Measurements from ENCODE around the gene C12orf60.

Gene C12orf60

DNA sequence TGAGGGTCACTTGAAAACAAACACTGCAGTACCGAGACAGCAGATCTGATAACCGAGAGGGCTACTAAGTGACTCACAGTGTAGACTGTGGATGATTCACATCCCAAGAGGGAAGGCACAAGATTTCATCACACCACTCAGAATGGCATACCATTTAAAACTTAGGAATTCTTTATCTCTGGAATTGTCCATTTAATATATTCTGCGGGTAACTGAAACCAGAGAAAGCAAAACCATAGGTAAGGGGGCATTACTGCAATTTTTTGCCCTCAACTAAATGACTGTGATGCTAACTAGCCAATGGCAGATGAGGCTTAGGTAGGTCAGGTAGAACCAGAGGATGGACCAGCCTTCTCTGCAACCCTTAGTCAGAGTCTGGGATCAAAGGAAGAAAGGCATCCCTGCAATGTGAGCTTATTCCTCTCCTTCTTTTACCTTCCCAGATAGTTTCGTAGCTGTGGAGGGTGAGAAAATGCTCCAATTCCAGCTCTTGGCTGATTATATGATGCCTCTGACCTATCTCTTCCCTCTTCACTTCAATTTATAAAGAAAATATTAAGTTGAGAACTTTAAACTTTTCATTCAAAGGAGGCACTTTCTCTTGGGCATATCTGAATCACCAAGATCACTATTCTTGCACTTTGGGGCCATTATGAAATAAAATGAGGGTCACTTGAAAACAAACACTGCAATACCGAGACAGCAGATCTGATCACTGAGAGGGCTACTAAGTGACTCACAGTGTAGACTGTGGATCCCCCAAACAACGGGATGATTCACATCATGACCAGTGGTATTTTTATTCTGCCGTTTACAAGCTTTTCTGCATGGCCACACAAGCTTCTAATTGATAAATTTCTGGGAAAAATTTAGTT is 33.1 kb downstream of the C12orf60 start:
- DNase-seq: peak in 1 of 2 donors; percentile 13

DNA sequence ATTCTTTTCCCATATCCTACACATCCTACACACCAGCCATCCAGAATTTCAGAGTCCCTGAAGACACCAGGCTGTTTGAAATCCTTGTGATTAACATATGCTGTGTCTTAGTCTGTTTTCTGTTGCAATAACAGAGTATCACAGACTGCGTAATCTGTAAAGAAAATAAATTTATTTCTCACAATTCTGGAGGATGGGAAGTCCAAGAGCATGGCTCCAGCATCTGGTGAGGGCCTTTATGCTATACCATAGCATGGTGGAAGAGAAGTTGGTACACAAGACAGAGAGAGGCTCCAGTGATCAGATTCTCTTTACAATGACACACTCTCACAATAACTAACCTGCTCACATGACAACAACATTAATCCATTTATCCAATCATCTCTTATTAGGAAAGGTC is 35.8 kb downstream of the C12orf60 start:
- no peak for DNase-seq

DNA sequence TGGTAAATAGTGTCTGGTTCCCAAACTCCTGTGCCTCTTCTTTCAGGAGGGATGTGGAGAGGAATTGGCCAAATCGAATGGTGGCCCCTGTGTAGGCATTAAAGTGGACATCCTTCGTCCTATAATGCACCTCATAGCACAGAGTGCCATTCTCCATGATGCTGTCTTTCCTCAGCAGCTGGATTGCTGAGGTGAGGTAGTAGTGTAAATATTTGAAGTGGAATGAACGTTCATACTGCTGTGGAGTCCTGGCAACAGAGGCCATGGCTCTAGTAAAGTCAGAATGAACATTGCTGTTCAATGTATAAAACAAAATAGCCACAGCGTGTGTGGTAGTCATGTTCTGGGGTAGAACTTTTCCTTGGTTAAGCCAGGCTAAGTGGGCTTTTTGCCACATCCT is 37.1 kb downstream of the C12orf60 start:
- DNase-seq: no peak

DNA sequence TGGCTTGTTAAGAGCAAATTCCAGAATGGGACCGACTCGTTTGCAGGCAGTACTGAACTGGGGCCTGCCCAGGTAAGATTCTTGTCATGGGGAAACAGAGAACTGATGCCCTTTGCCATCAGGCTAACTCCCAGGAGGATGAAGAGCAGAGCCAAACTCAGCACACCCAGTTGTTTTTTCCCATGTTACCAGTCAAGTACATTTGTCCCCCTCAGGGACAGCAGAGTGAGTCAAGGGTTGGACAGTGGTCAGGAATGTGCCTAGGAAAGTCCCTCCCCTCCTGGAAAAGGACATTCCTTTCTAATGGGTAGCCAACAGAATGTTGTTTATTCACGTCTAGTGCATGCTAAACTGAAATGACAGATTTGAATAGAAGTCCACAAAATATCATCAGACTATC is 38.3 kb downstream of the C12orf60 start:
- DNase-seq: no peak

DNA sequence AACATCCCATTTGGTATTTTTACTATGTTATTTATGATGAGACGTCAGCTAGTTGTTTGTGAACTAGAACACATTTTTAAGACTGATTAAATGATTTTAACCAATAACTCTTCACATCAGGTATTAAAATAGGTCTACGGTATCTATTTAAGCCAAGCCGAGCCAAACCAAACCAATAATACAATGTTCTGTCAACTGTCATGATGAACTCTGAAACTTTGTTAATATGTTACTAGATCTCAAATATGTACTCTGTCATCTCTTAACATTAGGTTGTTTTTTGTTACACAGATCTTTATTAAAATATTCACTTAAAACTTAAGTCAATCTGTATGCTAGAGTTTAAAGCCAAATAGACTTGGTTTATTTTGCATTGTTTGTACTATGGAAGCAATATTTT is 38.8 kb downstream of the C12orf60 start:
- no peak for DNase-seq

DNA sequence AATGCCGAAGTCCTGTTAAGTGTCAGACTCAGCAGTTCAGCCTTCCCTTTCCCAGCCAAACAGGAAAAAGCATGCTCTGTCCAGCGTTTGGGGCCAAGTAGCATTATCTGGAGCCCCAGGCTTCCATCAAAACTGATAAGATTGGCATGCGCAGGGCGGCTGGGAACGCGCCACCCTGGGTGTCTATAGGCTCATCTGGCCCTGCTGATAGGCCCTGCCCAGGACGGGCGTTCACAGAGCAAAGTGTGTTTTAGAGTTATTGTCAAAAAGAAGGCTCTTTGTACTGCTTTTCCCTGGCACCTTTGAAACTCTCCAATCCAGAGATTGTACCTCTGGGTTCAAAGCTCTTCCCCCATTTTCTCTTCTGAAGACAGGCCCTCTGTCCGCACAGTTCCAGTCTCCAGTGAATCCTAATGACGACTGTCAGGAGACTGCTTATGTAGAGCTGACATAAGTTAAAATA is 40.0 kb downstream of the C12orf60 start, which contains the start of gene ART4:
Gene ART4, minus strand, starts transcription at position 102 of the 463 bp plus-strand sequence. CDS start 413 bp downstream, outside the sequence.
- DNase-seq: no peak

DNA sequence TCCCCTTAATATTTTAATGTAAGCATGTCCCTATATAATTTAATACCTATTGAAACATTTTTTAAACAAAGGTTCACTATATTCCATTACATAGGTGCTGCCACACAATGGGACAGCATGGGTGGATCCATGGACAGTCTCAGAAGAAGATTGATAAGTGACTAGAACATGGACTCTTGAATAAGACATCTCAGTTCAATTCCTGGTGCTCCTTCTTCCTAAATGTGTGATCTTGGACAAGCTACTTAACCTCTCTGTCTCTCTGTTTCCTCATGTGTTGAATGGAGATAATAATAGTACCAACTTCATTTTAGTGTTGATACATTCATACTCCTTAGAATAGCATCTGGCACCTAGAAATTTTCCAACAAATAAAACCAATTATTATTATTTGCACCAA is 40.9 kb downstream of the C12orf60 start:
- no peak for DNase-seq

DNA sequence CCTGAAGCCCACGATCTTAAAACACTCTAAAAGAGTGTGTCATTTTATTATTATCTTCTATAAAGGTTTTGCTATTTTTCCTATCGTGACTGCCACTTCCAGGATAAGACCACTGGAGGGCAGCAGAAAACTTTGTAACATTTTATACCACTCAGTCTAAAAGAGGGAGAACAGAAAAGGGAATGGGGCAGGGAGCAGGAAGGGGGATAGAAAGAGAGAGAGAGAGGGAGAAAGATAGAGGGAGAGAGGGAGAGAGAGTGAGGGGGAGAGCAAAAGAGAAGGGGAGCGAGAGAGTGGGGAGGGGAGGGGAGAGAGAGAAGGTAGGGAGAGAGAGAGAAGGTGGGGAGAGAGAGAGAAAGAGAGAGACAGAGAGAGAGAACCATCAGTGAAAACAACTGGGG is 41.9 kb downstream of the C12orf60 start:
- DNase-seq: peak; percentile 43 to 61

DNA sequence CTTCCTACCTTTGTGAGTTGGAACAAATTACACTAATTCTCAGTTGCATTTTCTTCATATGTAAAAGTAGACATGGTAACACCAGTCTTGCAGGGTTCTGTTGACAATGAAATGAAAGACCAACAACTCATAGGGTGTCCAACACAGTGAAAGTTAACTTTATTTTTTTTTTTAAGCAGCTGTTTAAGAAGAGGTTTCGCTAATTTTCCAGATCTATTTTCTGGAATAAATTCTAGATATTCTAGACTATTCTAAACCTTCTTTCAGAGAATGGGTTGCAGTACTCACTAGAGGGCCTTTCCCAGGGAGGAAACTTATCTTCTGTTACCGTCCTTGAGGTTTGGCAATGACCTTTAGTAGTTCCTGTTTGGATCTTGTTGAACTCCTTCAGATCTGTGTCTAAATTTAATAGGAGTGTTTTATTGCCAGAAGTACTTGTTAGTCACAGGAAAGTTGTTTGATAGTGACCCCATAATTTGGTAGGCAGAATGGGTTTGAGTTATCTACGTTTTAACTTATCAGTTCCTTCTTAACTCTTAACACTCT is 42.6 kb downstream of the C12orf60 start:
- peak; percentile 50 to 56 for DNase-seq

DNA sequence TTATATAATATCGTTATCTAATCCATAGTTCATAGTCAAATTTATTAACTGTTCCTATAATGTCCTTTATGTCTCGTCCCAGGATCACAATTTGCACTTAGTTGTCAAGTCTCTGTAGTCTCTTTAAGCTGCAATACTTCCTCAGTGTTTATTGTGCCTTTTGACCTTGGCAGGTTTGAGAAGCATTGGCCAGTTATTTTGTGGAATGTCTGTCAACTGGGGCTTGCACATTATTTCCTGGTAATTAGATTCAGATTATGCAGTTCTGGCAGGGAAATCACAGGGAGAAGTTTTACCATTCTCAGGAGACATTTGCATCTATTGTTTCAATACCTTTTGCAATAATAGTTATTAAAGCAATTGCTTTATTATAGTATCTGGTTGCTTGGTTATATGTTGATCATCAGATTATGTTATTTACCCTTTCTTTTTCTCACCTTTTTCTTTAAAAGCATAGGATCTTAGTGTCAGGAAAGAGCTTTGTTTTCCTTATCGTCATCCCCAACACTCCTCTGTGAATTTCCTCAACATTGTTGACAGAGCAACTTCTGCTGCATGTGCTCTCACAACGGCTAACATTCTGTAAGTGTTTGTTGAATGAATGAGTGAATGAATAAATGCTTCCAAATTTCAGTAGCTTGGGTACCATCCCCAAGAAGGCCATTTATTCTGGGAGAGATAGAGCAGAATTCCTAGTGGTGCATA is 43.6 kb downstream of the C12orf60 start:
- no peak for DNase-seq

DNA sequence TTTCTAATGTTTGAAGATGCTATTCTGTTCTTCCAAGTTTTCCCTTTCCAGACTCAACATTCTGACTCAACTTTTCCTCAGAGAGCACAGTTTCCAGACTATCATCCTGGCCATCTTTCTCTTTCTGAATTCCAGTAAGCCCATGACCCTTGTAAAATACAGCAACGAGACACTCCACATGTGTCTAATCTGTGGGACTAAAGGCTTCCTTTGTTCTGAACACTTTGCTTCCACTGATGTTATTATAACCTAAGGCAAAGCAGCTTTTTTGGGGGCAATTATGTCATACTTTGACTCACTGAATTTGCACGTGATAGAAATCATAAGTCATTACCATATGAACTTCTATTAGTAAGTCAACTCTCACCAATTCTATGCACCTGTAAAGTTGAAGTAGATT is 46.2 kb downstream of the C12orf60 start:
- DNase-seq: no peak

DNA sequence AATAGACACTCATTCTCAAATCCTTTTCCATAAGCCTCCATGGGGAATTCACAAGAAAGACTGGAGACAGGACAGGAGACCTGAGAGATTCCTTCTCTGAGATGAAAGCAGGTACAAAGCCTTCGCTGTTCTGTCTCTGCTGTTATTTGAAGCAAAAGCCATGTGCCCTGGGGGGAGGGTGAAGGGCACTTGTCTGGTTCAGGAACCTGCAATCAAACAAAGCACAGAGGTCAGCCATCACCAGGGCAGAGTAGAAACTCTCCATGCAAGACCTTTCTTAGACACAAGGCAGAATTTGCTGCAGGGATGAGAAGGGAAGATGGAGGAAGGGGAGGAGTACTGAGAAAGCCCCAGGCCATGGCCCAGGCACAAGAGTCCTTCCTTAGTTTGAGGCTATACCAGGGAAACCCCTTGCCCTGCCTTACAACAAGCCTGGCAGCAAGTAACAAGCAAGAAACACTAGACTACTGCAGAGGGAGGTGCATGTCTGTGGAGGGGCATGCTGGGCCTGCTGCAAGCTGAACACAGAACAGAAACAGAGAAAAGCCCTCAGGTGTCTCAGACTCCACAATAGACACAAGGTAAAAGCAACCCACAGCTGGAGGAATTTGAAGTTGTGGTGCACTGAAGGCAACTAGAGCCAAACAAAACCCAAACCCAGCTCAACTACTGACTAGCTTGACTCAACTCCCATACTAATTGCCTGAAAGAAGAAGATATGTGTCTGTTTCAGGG is 47.6 kb downstream of the C12orf60 start:
- no peak for DNase-seq

DNA sequence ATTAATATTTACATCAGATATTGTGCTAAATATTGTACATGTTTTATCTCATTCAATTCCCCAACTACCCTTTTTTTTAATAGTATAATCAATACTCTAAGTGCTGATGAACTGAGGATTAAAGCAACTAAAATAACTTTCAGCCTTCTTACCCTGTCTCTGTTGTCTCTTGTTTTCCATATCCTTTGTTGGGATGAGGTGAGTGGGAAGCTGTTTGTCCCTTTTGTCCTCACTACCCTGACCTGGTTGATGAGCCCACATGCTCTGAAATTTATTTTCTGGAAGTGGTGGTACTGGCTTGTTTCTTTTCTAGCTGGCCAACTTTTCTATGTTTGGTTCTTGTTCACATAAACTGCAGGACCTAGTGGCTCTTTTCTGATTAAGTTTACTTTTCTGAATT is 49.4 kb downstream of the C12orf60 start:
- no peak for DNase-seq

DNA sequence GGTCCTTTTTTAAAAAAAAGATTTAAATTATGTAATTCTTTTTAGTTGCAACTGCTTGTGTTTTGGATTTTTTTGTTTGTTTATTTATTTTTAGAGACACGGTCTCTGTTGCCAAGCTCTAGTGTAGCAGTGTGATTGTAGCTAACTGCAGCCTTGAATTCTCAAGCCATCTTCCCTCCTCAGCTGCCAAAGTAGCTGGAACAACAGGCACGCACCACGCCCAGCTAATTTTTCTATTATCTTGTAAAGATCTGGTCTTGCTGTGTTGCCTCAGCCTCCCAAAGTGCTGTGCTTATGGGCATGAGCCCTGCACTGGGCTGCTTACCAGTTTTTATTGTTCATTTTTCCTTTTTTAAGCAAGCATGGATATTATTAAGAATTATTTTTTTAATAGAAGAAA is 50.5 kb downstream of the C12orf60 start:
- no peak for DNase-seq

DNA sequence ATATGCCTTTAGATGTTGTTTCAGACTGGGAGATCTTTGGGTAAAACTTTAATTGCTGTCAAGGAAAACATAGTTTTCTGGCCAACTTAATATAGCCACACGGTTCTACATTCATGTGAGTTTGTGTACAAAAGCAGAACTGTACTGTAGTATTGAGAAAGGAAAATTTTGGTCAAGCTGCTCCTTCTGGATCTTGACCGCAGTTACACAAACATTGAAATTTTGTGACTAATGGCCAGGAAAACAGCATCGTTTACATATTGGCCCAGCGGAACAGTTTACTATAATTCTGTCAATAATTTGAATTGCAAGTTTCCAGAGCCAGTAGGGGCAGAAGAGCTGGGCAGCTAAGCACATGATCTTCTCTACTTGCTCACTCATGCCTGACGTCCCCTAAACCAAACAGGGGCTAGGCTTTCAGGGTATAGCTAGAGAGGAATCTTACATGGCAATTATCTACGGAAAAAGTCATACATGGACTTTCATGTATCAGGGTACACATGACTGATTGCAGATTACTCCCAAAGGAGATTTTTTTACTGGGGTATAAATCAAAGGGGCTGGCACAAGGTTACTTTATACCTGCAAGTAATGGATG is 51.2 kb downstream of the C12orf60 start:
- DNase-seq: no peak

DNA sequence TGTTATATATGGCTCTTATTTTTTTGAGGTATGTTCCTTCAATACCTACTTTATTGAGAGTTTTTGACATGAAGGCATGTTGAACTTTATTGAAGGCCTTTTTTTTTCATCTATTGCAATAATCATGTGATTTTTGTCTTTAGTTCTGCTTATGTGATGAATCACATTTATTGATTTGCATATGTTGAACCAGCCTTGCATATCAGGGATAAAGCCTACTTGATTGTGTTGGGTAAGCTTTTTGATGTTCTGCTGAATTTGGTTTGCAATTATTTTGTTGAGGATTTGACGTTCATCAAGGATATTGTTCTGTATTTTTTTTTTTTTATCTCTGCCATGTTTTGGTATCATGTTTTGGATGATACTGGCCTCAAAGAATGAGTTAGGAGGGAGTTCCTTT is 55.0 kb downstream of the C12orf60 start:
- no peak for DNase-seq

DNA sequence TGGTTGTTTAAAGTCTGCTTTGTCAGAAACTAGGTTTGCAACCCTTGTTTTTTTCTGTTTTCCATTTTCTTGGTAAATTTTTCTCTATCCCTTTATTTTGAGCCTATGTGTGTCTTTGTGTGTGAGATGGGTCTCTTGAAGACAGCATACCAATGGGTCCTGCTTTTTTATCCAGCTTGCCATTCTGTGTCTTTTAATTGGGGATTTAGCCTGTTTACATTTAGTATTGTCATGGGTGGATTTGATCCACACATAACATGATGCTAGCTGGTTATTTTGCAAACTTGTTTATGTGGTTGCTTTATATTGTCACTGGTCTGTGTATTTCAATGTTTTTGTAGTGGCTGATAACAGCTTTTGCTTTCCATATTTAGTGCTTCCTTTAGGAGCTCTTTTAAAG is 57.0 kb downstream of the C12orf60 start:
- DNase-seq: no peak

DNA sequence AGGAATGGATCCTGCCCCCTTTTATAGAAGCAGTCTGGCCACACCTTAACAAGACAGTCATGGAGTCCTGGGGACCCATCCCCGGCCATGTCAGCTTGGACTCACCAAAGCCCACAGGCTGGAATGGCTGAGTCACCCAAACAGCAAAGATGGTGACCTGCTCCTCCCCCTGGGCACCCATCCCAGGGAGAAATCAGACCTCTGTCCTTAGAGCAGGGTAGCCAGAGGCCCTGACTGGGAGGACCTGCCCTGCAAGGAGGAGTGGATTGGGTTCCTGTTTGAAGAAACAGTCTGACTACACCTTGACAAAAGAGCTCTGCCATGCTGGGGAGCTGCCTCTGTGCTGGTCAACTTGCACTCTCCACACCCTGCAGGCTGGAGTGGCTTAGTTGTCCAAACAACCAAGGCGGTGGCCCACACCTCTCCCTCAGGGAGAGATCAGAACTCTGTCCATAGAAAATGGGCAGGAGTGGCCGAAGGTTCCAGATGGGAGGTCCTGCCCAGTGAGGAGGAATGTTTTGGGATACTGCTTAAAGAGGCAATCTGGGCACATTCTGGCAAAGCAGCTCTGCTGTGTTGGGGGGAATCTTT is 65.5 kb downstream of the C12orf60 start:
- DNase-seq: no peak

DNA sequence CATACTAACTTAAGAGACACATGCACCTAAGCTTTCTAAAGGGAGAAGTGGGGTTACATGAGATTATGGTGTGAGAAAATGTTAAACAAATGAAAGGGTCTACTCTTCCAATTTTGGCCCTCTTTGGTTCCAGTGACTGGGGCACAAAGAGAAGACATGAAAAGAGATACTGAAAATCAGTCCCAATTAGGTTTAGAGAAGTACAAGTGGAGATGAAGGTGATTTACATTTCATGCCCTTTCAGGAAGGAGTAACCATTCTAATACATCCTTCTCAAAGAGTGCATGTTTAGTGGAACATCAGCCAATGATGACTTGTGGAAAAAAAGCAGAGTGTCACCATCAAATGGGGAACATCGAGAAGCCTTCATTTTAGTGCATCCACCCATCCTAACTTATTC is 67.8 kb downstream of the C12orf60 start:
- no peak for DNase-seq

DNA sequence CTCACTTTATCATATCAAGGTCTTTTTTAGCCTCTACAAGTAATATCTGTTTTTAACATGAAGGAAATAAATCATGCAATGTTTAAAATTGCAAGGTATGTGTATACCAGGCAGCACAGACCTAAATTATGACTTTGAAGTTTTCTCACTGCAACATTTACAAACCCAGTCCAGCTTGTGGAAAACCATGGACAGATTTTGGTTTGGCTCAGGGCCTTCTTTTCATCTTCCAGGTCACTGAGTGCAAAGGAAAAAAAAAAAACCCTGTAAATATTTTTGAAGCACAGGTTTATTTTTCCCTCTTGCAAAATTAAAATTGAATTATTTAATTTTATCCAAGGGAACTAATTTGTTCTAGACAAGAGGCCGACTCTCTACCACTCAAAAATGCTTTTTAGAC is 68.4 kb downstream of the C12orf60 start:
- no peak for DNase-seq

DNA sequence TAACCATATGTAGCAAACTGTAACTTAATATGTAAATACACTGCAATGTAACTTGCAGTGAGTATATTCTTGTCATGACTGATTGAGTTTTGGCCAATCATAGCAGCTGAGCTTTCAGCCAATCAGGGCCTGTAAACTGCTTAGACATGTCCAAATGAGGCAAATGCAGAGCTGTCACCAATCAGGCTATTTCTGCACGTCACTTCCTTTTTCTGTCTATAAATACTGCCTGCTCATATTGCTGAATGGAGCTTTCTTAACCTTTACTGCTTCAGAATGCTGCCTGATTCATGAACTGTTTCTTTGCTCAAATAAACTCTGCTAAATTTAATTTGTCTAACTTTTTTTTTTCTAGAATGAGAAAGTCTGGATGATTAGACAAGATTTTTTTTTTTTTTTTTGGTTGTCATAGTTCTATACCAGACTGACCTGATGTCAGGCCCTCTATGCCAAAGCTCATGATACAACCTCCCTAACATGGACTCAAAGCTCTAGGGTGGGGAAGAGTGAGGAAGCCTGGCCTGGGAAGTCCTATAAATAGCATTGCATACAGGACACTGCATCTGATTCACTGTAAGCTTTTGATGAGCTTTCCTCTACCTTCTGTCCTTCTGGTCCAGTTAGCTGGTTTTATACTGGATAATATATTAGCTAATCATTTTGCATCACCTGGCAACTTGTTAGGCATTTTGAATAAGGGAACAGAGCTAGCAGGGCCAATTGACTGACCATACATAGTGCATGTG is 70.1 kb downstream of the C12orf60 start:
- peak; percentile 10 to 19 for DNase-seq
